ENCODE measurements around the gene GFRA1.

DNA sequence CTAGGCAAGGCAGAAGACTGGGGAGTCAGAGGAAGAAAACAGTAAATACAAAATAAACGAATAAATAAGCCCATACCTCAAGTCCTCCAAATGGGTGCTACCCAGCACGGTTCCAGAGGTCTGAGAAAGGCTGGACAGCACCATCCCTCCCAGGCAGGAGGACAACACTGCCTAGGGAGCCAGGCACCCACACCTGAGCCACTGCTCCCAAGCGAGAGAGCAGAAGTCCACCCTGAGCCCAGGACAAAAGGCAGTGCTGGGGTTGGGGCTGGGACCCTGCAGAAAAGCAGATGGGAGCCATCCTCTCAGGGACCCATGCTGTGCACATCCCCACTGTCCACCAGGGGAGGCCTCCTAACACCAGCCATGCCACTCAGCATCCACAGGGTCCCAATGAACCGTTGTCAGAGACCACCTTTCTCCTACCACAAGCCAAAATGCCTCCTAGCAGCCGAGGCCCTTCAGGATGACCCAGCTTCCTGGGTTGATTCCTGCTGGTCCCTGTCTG, 16.2 kb downstream of the GFRA1 start:
- TF ChIP-seq EZH2 (IDR thresholded peaks at IDR 0.05; ENCODE audit: borderline replicate concordance, insufficient read depth, low read depth, low read length, poor library complexity, severe bottlenecking), result no peak
- TF ChIP-seq, protein P1, sequence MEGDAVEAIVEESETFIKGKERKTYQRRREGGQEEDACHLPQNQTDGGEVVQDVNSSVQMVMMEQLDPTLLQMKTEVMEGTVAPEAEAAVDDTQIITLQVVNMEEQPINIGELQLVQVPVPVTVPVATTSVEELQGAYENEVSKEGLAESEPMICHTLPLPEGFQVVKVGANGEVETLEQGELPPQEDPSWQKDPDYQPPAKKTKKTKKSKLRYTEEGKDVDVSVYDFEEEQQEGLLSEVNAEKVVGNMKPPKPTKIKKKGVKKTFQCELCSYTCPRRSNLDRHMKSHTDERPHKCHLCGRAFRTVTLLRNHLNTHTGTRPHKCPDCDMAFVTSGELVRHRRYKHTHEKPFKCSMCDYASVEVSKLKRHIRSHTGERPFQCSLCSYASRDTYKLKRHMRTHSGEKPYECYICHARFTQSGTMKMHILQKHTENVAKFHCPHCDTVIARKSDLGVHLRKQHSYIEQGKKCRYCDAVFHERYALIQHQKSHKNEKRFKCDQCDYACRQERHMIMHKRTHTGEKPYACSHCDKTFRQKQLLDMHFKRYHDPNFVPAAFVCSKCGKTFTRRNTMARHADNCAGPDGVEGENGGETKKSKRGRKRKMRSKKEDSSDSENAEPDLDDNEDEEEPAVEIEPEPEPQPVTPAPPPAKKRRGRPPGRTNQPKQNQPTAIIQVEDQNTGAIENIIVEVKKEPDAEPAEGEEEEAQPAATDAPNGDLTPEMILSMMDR (IDR thresholded peaks at IDR 0.05), result no peak

All from B cell (primary cell).